A549 (cell line): ENCODE measurements around the gene SEZ6L2. TPM values are rescaled to one million over a fixed set of nuclear protein-coding genes. Genes with fewer than 3 reads are reported as not detected.

ENCODE experiments used
- ATAC-seq, 2 experiments: fragments of 200-7000 bp in 1 of 2; fragments of >200 bp in 1 of 2; cut with Nextera tagmentation in 1 of 2; cut with Tn5 transposase in 1 of 2; 3 replicates each; pipeline versions ENCODE4 v1.8.0 to v1.9.1; 2018 to 2020; ENCODE audit warnings: mild to moderate bottlenecking in 1 of 2, moderate library complexity in 1 of 2
- CTCF ChIA-PET: fragments of 300-600 bp; sonication (Branson Sonifier 250); formaldehyde crosslinking; extraction: SDS; loops from one replicate; lab custom pipeline; 2021; ENCODE audit warnings: antibody characterized with exemption, inconsistent platforms; lab: Yijun Ruan, JAX
- POLR2A ChIA-PET: fragments of 350-600 bp; formaldehyde crosslinking; extraction: SDS; loops from one replicate; lab custom pipeline; 2021; ENCODE audit warnings: antibody characterized with exemption, inconsistent platforms; lab: Yijun Ruan, JAX
- DNase-seq, 2 experiments: peaks; one replicate each; pipeline versions ENCODE4 v3.0.0 to v3.0.0-alpha.2; 2011 to 2016; ENCODE audit warnings: low read depth in 1 of 2, low spot score in 1 of 2
- FAIRE-seq: peaks from 2 replicates; lab custom pipeline; 2011; peaks lifted over from hg19 to GRCh38; lab: Jason Lieb, UNC
- H3K27ac ChIP-seq, 2 experiments: fragments of >200 bp; sonication (Bioruptor Twin); formaldehyde crosslinking; 3 replicates each; pipeline ENCODE4 v1.5.1; 2016 to 2017
- H3K4me1 ChIP-seq: fragments of >200 bp; sonication (Bioruptor Twin); formaldehyde crosslinking; 3 replicates; pipeline ENCODE4 v1.6.1; 2016
- H3K4me2 ChIP-seq: fragments of >200 bp; sonication (Bioruptor Twin); formaldehyde crosslinking; 3 replicates; pipeline ENCODE4 v1.6.1; 2016
- H3K4me3 ChIP-seq: fragments of >200 bp; sonication (Bioruptor Twin); formaldehyde crosslinking; 3 replicates; pipeline ENCODE4 v1.5.1; 2016
- H3K9me3 ChIP-seq: fragments of >200 bp; sonication (Bioruptor Twin); formaldehyde crosslinking; 3 replicates; pipeline ENCODE4 v1.6.1; 2016
- ATOH8 ChIP-seq: fragments of 250-450 bp; sonication (Bioruptor Pico); IDR thresholded peaks from 2 replicates; pipeline ENCODE4 v1.5.0; 2020; ENCODE audit warnings: low read depth, mild to moderate bottlenecking, moderate library complexity
- BHLHE40 ChIP-seq: IDR thresholded peaks from 2 replicates; pipeline ENCODE4 v1.6.1; 2012; ENCODE audit warnings: low read depth, low read length, inconsistent platforms
- CBX2 ChIP-seq: fragments of 200-600 bp; sonication (generic); IDR thresholded peaks from 2 replicates; pipeline ENCODE4 v1.6.1; 2016; ENCODE audit warnings: low read depth, mild to moderate bottlenecking, borderline replicate concordance
- CBX8 ChIP-seq: fragments of 200-600 bp; sonication (generic); IDR thresholded peaks from 2 replicates; pipeline ENCODE4 v1.6.1; 2016
- E2F6 ChIP-seq: IDR thresholded peaks from 2 replicates; pipeline ENCODE4 v1.6.1; 2012; ENCODE audit warnings: low read depth, borderline replicate concordance
- FOSB ChIP-seq: fragments of 250-450 bp; sonication (Bioruptor Pico); IDR thresholded peaks from 2 replicates; pipeline ENCODE4 v1.5.0; 2020; ENCODE audit warnings: mild to moderate bottlenecking, moderate library complexity
- HDAC2 ChIP-seq: fragments of 200-600 bp; sonication (generic); IDR thresholded peaks from 2 replicates; pipeline ENCODE4 v1.6.1; 2016
- HOXB13 ChIP-seq: fragments of 250-450 bp; sonication (Bioruptor Pico); IDR thresholded peaks from 2 replicates; pipeline ENCODE4 v1.5.0; 2020; ENCODE audit warnings: low read depth, mild to moderate bottlenecking, moderate library complexity
- HOXB5 ChIP-seq: fragments of 250-450 bp; sonication (Bioruptor Pico); IDR thresholded peaks from 2 replicates; pipeline ENCODE4 v1.5.0; 2020; ENCODE audit warnings: mild to moderate bottlenecking, moderate library complexity
- JUN ChIP-seq, 2 experiments: fragments of >200 bp; sonication (Bioruptor Twin); formaldehyde crosslinking; IDR thresholded peaks; 2 replicates in 1 of 2; 3 replicates in 1 of 2; pipeline ENCODE4 v1.6.1; 2016 to 2017
- JUNB ChIP-seq: fragments of >200 bp; sonication (Bioruptor Twin); formaldehyde crosslinking; IDR thresholded peaks from 2 replicates; pipeline ENCODE4 v1.6.1; 2016
- KDM1A ChIP-seq: fragments of 200-600 bp; sonication (generic); IDR thresholded peaks from 2 replicates; pipeline ENCODE4 v1.6.1; 2016; ENCODE audit warnings: low read depth, mild to moderate bottlenecking
- MAZ ChIP-seq: fragments of 150-350 bp; IDR thresholded peaks from 2 replicates; pipeline ENCODE4 v1.6.1; 2014; ENCODE audit warnings: antibody characterized with exemption, low read depth, low read length, borderline replicate concordance
- REST ChIP-seq: fragments of 200-600 bp; sonication (generic); IDR thresholded peaks from 2 replicates; pipeline ENCODE4 v1.6.1; 2016; ENCODE audit warnings: antibody characterized with exemption, mild to moderate bottlenecking, moderate library complexity
- RNF2 ChIP-seq: fragments of 200-600 bp; sonication (generic); IDR thresholded peaks from 2 replicates; pipeline ENCODE4 v1.6.1; 2016; ENCODE audit warnings: low read depth, mild to moderate bottlenecking, antibody characterized with exemption, moderate library complexity, borderline replicate concordance
- SREBF2 ChIP-seq: fragments of 450-650 bp; IDR thresholded peaks from 2 replicates; pipeline ENCODE4 v1.6.1; 2014; ENCODE audit warnings: mild to moderate bottlenecking, moderate library complexity
- USF2 ChIP-seq: fragments of 450-650 bp; IDR thresholded peaks from 2 replicates; pipeline ENCODE4 v1.6.1; 2014; ENCODE audit warnings: antibody characterized with exemption
- ZFP36 ChIP-seq: fragments of 450-650 bp; IDR thresholded peaks from 2 replicates; pipeline ENCODE4 v1.6.1; 2014; ENCODE audit warnings: borderline replicate concordance; ENCODE audit not compliant: partially characterized antibody
- ZSCAN20 ChIP-seq: fragments of 250-450 bp; sonication (Bioruptor Pico); IDR thresholded peaks from 2 replicates; pipeline ENCODE4 v1.8.0; 2022; ENCODE audit warnings: mild to moderate bottlenecking, moderate library complexity
- WGBS: methylation state at CpG from one replicate; pipeline ENCODE4 v1.1.6; 2017; ENCODE audit errors: missing lambda C conversion rate; 5-methylcytosine and 5-hydroxymethylcytosine counted together
- polyA plus RNA-seq, 4 experiments: library from polyadenylated mRNA; depleted of rRNA in 3 of 4; stranded (reverse); fragments of >200 nt; fragmentation: RNase III in 1 of 4; extraction: RNeasy Plus Mini Kit Qiagen cat#74134 plus additional on column Dnase treatment in 1 of 4; gene quantifications; 2 replicates in 3 of 4; 3 replicates in 1 of 4; pipeline ENCODE4 v1.2.3, GENCODE V29; 2011 to 2017

Gene SEZ6L2
- polyA plus RNA-seq, 2 of the 4 experiments (the other 2 are of a cell fraction), result 4.3 to 11.4 TPM

GRCh38 chr16:29922326-29922725, 23.0 kb upstream of the SEZ6L2 start:
- WGBS, result 98% methylated on average over 2 of the region's 2 CpGs
- ATAC-seq, result no peak
- Histone ChIP-seq H3K4me1 (peaks cover 14% of the 10 kb centered on the region), H3K4me3 (no peak overlapping the region)
- CTCF ChIA-PET, result interaction anchor here (0.7 to 2.9 kb wide), 8 partner anchors 11 to 1955 kb away, joined by 3 to 6 read pairs (median 4); partner anchors contain the start of genes ASPHD1 and SEZ6L2
- TF ChIP-seq ZFP36 (no peak), CBX2 (no peak), KDM1A (no peak), FOSB (CRISPR knock-in tag) (no peak), E2F6 (no peak), USF2 (no peak), SREBF2 (no peak), HDAC2 (no peak), JUN (IDR thresholded peaks at IDR 0.05) (no peak), RNF2 (no peak)
- TF ChIP-seq, all 56 proteins: peak for 0
- Histone ChIP-seq H3K27ac (no peak overlapping the region), H3K9me3 (no peaks in the 10 kb centered on the region), H3K4me2 (no peak overlapping the region)
- DNase-seq (no peak), FAIRE-seq (no peak)
- POLR2A ChIA-PET, result interaction anchor here (0.7 to 0.8 kb wide), 2 partner anchors 9 to 71 kb away, joined by 3 read pairs; no protein-coding TSS in a partner anchor

GRCh38 chr16:29921034-29921385, 21.7 kb upstream of the SEZ6L2 start:
- Histone ChIP-seq H3K4me2 (no peak overlapping the region), H3K4me1 (peaks cover 12% of the 10 kb centered on the region; the same call in 2 of the 3 replicates), H3K27ac (no peak overlapping the region), H3K4me3 (no peak overlapping the region), H3K9me3 (no peaks in the 10 kb centered on the region)
- WGBS, result 89% methylated on average over 3 of the region's 3 CpGs
- FAIRE-seq, result no peak
- TF ChIP-seq ZFP36, result no peak
- no peak for TF ChIP-seq ATOH8 (CRISPR knock-in tag)
- no peak for TF ChIP-seq ZSCAN20 (CRISPR knock-in tag)
- no peak for TF ChIP-seq JUNB
- no peak for TF ChIP-seq HOXB5 (CRISPR knock-in tag)
- TF ChIP-seq CBX8, result no peak
- no peak for TF ChIP-seq JUN (IDR thresholded peaks at IDR 0.05)
- no peak for TF ChIP-seq BHLHE40
- TF ChIP-seq SREBF2, result no peak
- no peak for TF ChIP-seq HOXB13 (CRISPR knock-in tag)
- TF ChIP-seq MAZ, result no peak
- TF ChIP-seq REST, result no peak
- ChIA-PET CTCF (interaction anchor here (0.5 to 2.9 kb wide), 5 partner anchors 8 to 113 kb away, joined by 3 to 6 read pairs (median 3); partner anchors contain the start of genes ASPHD1 and SEZ6L2), POLR2A (interaction anchor here (0.6 kb wide), 1 partner anchor 11 kb away, joined by 3 read pairs; no protein-coding TSS in a partner anchor)
- no peak for DNase-seq
- ATAC-seq, result no peak
